ENCODE results near the gene TMEM52.

TMEM52 gene

GRCh38 chr1:1914101-1914970, 4.7 kb downstream of the TMEM52 start:
- no peak for DNase-seq

GRCh38 chr1:1911350-1912041, 7.6 kb downstream of the TMEM52 start:
- no peak for DNase-seq

GRCh38 chr1:1910651-1911331, 8.3 kb downstream of the TMEM52 start:
- DNase-seq: no peak

GRCh38 chr1:1910033-1910465, 9.0 kb downstream of the TMEM52 start:
- no peak for DNase-seq

- no peak for DNase-seq
These were observed 10.6 kb downstream of the TMEM52 start for GRCh38 chr1:1908506-1908791.

GRCh38 chr1:1907098-1907736, 11.9 kb downstream of the TMEM52 start:
- no peak for DNase-seq

GRCh38 chr1:1906185-1907097, 12.6 kb downstream of the TMEM52 start:
- DNase-seq: peak; percentile 63 to 68

GRCh38 chr1:1903224-1903623, 15.9 kb downstream of the TMEM52 start:
- no peak for DNase-seq

- DNase-seq: no peak
These were observed 17.3 kb downstream of the TMEM52 start for GRCh38 chr1:1901641-1902294.

- no peak for DNase-seq
These were observed 18.0 kb downstream of the TMEM52 start for GRCh38 chr1:1900883-1901640.

- DNase-seq: no peak
These were observed 19.1 kb downstream of the TMEM52 start for GRCh38 chr1:1899967-1900327.

GRCh38 chr1:1899266-1899966, 19.7 kb downstream of the TMEM52 start:
- DNase-seq: no peak

GRCh38 chr1:1898246-1898933, 20.7 kb downstream of the TMEM52 start:
- no peak for DNase-seq

GRCh38 chr1:1895456-1896336, 23.4 kb downstream of the TMEM52 start:
- no peak for DNase-seq

GRCh38 chr1:1895060-1895418, 24.0 kb downstream of the TMEM52 start:
- no peak for DNase-seq

- no peak for DNase-seq
These were observed 24.6 kb downstream of the TMEM52 start for GRCh38 chr1:1894354-1895059.

- no peak for DNase-seq
These were observed 25.1 kb downstream of the TMEM52 start for GRCh38 chr1:1893997-1894353.

Measured in activated CD4-positive, alpha-beta T cell treated with anti-CD3 and anti-CD28 coated beads for 4 hours (primary cell).